DOHH2 (cell line): ENCODE results near the gene SNX19.

ENCODE experiments used
- H3F3A ChIP-seq: fragments of 200-600 bp; sonication (generic), shearing (Covaris generic); 2 replicates; pipeline ENCODE4 v1.6.0; 2016; ENCODE audit warnings: antibody characterized with exemption, mild to moderate bottlenecking; ENCODE audit not compliant: control insufficient read depth, insufficient read depth
- H3K27ac ChIP-seq: fragments of 200-600 bp; sonication (generic); 2 replicates; pipeline ENCODE4 v1.5.1; 2014; ENCODE audit warnings: low read depth, mild to moderate bottlenecking, low read length, moderate library complexity
- H3K27me3 ChIP-seq: fragments of 200-600 bp; sonication (generic); 2 replicates; pipeline ENCODE4 v1.6.1; 2014; ENCODE audit warnings: mild to moderate bottlenecking, low read length, mixed read lengths; ENCODE audit not compliant: control insufficient read depth
- H3K36me3 ChIP-seq: fragments of 200-600 bp; sonication (generic); 2 replicates; pipeline ENCODE4 v1.6.1; 2014; ENCODE audit warnings: mild to moderate bottlenecking, low read length, moderate library complexity, mixed read lengths; ENCODE audit not compliant: control insufficient read depth
- H3K4me1 ChIP-seq: fragments of 200-600 bp; sonication (generic); 2 replicates; pipeline ENCODE4 v1.6.1; 2014; ENCODE audit warnings: mild to moderate bottlenecking, low read length, mixed read lengths; ENCODE audit not compliant: control insufficient read depth
- H3K4me2 ChIP-seq: fragments of 200-600 bp; sonication (generic); 2 replicates; pipeline ENCODE4 v1.6.0; 2014; ENCODE audit warnings: mild to moderate bottlenecking, low read length, moderate library complexity
- H3K4me3 ChIP-seq: fragments of 200-600 bp; sonication (generic); 2 replicates; pipeline ENCODE4 v1.5.1; 2014; ENCODE audit warnings: mild to moderate bottlenecking, low read length, mixed read lengths
- H3K79me2 ChIP-seq: fragments of 200-600 bp; sonication (generic); 2 replicates; pipeline ENCODE4 v1.6.1; 2014; ENCODE audit warnings: mild to moderate bottlenecking, low read length, mixed read lengths; ENCODE audit not compliant: control insufficient read depth
- H3K9me2 ChIP-seq: fragments of 200-600 bp; sonication (generic); replicated peaks from 2 replicates; pipeline ENCODE4 v1.6.1; 2014; ENCODE audit warnings: mild to moderate bottlenecking, low read length, mixed read lengths; ENCODE audit not compliant: control insufficient read depth
- H3K9me3 ChIP-seq: fragments of 200-600 bp; sonication (generic); 2 replicates; pipeline ENCODE4 v1.6.1; 2014; ENCODE audit warnings: antibody characterized with exemption, low read length, mixed read lengths; ENCODE audit not compliant: control insufficient read depth, insufficient read depth
- H4K20me1 ChIP-seq: fragments of 200-600 bp; sonication (generic); 2 replicates; pipeline ENCODE4 v1.6.0; 2014; ENCODE audit warnings: low read depth, mild to moderate bottlenecking, antibody characterized with exemption, low read length, moderate library complexity; ENCODE audit not compliant: control insufficient read depth, insufficient read depth
- CTCF ChIP-seq: fragments of 200-600 bp; sonication (generic); IDR thresholded peaks from one replicate; pipeline ENCODE4 v1.5.1; 2014; ENCODE audit warnings: antibody characterized with exemption, mild to moderate bottlenecking, low read depth, low read length; ENCODE audit not compliant: poor library complexity, severe bottlenecking
- EZH2phosphoT487 ChIP-seq: fragments of 200-600 bp; sonication (generic); IDR thresholded peaks from 2 replicates; pipeline ENCODE4 v1.6.1; 2017; ENCODE audit warnings: borderline replicate concordance, mild to moderate bottlenecking, antibody characterized with exemption, low read length, moderate library complexity, mixed read lengths

The SNX19 gene

GRCh38 chr11:130879836-130880235 lies 36.4 kb downstream of the SNX19 start:
- Histone ChIP-seq H3K4me2 (no peak overlapping the region), H3K4me3 (no peak overlapping the region), H3K9me3 (no peaks in the 10 kb centered on the region), H3K4me1 (no peaks in the 10 kb centered on the region), H3K27me3 (no peaks in the 10 kb centered on the region), H3K79me2 (no peaks in the 10 kb centered on the region), H3K36me3 (peaks cover 68% of the 10 kb centered on the region), H3K9me2 (no peaks in the 10 kb centered on the region), H3F3A (no peaks in the 10 kb centered on the region), H3K27ac (no peak overlapping the region), H4K20me1 (no peaks in the 10 kb centered on the region)
- no peak for TF ChIP-seq CTCF
- TF ChIP-seq EZH2phosphoT487 = no peak

GRCh38 chr11:130876931-130877915 lies 39.1 kb downstream of the SNX19 start:
- H3K79me2 ChIP-seq = no peaks in the 10 kb centered on the region
- TF ChIP-seq EZH2phosphoT487 (no peak), CTCF (no peak)
- no peak overlapping the region for H3K4me3 ChIP-seq
- no peak overlapping the region for H3K27ac ChIP-seq
- no peak overlapping the region for H3K4me2 ChIP-seq
- no peaks in the 10 kb centered on the region for H4K20me1 ChIP-seq
- H3K27me3 ChIP-seq = no peaks in the 10 kb centered on the region
- H3K9me3 ChIP-seq = no peaks in the 10 kb centered on the region
- no peaks in the 10 kb centered on the region for H3K9me2 ChIP-seq
- peaks cover 52% of the 10 kb centered on the region for H3K36me3 ChIP-seq
- no peaks in the 10 kb centered on the region for H3K4me1 ChIP-seq
- H3F3A ChIP-seq = no peaks in the 10 kb centered on the region

- H3F3A ChIP-seq = no peaks in the 10 kb centered on the region
- H3K27me3 ChIP-seq = no peaks in the 10 kb centered on the region
- no peaks in the 10 kb centered on the region for H3K4me1 ChIP-seq
- H3K79me2 ChIP-seq = no peaks in the 10 kb centered on the region
- no peak overlapping the region for H3K27ac ChIP-seq
- H3K9me3 ChIP-seq = no peaks in the 10 kb centered on the region
- H3K4me2 ChIP-seq = no peak overlapping the region
- peaks cover 46% of the 10 kb centered on the region for H3K36me3 ChIP-seq
- H4K20me1 ChIP-seq = no peaks in the 10 kb centered on the region
- TF ChIP-seq EZH2phosphoT487 (no peak), CTCF (no peak)
- no peaks in the 10 kb centered on the region for H3K9me2 ChIP-seq
- no peak overlapping the region for H3K4me3 ChIP-seq
Measured at GRCh38 chr11:130876100-130876499, 40.2 kb downstream of the SNX19 start.
